Stimulated activated CD4-positive, alpha-beta T cell treated with anti-CD3 and anti-CD28 coated beads, TNF-alpha, amount 100 ng/mL, for 48 hours (primary cell): ENCODE measurements around the gene GCAT.

Source experiments
- DNase-seq, 3 donors: peaks; one replicate each; pipeline ENCODE4 v3.0.0-alpha.2; 2020; ENCODE audit warnings: low read depth in 3 of 3

GCAT gene

DNA sequence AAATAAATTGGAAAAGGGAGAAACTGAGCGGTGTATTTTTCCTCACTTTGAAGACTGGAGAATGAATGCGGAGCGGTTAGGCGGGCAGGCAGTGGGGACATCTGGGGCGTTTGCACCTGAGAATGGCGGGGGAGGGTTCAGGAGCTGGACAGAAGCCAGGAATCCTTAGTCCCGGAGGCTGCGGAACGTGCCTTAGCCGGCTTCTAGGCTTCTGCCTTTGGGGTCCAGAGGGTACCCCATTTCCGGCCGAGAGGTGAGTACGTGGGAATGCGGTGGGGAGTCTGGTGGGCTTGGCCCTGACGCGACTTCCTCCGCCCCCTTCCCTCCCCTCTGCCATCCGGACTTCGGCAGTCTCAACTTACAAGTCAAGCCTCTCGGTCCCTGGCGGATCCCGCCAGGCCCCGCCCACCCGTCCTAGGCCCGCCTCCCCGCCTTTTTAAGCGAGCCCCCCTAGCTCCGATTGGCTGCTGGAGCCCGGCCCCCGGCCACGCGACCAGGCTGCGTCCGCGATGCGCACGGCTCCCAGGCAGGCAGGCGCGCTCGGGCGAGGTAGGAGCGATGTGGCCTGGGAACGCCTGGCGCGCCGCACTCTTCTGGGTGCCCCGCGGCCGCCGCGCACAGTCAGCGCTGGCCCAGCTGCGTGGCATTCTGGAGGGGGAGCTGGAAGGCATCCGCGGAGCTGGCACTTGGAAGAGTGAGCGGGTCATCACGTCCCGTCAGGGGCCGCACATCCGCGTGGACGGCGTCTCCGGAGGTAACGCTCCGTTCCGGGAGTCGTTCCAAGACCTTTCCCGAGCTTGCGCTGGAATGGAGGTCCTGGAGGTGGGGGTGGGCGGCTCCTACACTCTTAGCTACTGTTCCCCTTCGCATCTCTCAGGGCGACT lies at the start of gene GCAT:
Gene GCAT, plus strand, starts transcription at position 525 of the 884 bp plus-strand sequence. Its CDS starts 34 bp downstream, at position 559.
- DNase-seq, result peak; percentile 88 to 91 (median 90)

DNA sequence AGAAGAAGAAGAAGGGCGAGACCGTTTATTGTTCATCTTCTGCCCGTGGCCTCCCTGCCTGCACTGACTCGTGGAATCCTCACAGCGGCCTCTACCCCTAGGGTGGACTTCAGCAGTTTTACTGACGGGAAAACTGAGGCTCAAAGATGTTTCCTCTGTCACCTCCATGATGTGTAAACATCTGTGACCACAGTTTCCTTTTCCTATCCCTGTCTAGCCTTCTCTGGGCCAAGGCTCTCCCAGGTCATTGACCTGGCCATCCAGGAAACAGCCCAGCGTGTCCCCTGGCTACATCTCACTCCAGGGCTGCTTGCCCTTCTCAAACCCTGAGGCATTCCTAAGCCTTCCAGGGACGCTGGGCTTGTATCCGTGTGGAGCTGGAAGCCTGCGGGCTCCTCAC lies 49.0 kb upstream of the GCAT start:
- DNase-seq, result no peak

DNA sequence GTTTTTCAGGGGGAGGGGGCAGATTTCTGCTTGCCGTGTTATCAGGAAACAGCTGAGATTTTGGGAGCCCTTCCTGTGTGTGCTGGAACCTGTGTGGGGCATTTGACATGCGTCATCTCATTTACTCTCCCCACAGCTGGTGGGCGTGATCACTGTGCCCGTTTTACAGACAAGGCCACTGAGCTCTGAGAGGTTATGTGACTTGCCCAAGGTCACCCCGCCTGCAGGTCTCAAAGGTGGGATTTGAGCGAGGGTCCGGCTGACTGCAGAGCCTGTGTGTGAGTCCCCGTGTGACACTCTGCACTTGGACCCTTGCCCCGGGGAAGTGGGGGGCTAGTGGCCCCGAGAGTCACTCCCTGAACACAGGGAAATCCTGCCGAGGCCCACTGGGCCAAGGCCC lies 48.5 kb upstream of the GCAT start:
- no peak for DNase-seq

DNA sequence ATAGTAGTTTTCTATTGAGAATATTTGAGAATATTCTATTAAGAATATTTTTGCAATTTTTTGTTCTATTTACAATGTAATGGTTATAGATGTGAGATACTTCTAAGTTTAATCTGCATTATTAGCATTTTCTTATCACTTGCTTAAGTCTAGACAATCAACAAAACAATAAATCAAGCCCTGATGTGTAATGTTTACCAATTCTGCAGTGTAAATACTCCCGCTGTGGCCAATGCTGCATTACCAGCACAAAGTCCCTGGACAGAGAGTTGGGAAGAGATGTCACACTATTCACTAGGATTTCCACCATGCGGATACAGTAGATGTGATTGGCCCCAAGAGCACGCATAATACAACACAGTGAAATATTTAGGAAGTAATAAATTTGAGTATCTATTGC lies 47.6 kb upstream of the GCAT start:
- no peak for DNase-seq

DNA sequence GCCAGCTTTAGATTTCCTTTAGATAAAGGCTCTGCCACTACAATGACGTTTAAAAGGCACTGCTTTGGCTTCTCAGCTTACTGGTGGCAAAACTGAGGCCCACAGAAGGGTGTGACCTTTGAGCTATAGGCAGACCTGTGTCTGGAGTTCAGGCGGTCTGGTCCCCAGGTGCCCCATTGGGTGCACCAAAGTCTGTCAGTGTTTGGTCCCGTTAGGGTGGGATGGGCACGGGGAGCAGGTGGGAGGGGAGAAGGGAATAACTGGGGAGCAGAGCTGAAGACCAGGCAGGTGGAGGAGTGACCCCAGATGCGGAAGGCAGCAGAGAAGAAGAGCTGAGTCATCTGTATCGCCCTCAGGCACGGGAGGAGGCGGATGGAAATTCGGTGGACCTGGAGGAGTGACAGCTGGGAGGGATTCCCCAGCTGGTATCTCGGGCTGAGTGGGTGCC lies 45.3 kb upstream of the GCAT start:
- DNase-seq, result no peak

DNA sequence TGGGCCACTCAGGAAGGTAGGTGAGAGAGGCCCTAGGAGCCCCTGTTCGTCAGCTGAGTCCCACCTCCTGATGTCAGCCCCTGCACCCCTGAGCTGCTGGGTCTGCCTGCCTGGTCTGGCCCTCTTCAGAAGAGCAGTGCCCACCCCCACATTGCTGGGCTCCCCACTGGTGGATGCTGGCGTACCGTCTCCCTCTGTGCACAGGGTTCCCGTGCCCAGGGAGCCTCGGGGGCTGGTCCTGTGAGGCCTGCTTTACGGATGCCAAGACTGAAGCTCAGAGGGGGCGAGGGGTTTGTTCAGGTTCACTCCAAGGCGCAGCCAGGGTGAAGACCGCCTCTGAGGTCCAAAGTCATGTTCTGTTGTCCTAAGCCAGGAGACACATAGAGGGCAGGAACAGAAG lies 44.7 kb upstream of the GCAT start:
- DNase-seq, result no peak

DNA sequence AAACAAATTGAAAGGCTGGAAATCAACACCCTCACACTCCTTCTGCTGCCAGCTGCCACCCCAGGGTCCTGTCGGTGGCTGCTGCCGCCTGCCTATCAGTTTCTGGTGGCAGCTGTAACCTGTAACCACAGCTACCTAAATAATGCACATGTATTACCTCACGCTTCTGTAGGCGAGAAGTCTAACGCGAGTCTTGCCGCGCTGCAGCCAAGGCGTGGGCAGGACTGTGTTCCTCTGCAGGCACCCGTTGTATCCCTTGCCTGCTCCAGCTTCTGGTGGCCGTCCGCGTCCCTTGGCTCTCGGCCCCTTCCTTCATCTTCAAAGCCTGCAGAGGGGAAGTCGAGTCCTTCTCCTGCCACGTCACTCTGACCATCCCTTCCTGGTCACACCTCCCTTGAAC lies 44.1 kb upstream of the GCAT start:
- no peak for DNase-seq

DNA sequence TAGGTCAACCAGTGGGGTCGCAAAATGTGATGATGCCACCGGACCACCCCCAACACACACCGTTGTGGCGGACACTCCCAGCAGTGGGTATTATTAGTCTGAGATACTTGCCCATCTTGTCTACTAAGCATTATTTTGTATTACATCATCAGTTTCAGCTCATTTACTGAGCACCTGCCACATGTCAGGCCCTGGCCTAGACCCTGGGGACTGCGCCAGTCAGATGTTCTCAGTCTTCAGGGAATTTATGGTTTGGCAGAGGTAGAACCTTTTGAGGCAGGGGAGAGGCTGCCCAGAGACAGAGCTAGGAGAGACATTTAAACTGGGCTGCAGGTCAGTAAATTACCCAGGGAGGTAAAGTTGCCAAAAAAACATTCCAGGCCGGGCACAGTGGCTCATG lies 43.1 kb upstream of the GCAT start:
- DNase-seq, result no peak

DNA sequence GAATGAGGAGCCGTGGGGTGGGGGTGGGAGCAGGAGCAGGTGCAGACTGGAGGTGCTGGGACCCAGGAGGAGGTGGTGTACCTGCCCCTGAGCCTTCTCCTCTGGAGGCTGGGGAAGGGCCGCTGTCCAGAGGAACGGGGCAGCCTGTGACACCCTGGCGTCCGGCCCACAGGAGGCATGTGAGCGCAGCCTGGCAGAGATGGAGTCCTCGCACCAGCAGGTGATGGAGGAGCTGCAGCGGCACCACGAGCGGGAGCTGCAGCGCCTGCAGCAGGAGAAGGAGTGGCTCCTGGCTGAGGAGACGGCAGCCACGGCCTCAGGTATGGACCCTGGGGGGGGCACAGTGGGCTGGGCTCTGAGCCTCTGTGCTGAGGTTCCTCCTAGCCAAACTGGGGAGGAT lies 42.2 kb upstream of the GCAT start:
- DNase-seq, result no peak

DNA sequence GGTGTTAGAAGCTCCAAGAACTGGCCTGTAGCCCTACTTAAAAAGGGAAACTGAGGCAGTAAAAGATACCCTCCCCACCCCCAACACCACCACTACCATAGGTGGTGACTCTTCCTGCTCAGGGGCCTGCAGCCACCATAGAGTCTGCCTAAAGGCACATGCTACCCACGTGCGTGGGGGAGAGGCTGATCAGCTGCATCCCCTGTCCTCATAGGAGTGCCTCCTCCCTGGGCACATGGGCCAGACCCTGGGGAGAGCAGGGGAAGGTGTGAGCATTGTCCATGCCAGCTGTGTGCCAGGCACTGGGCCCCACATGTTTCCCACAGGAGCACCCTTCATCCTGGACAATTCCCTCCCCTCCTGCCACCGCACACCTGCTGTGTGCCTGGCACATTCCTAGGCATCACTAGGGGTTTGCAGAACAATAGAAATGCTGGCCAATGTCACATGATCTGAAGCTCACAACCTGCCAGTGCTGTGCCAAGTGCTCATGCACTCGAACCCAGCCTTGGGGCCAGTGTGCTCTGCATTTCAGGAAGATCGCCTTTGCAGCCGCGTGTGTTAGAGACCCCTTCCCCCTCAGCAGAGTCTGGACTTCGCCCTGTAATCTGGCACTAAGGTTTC lies 41.7 kb upstream of the GCAT start:
- no peak for DNase-seq

DNA sequence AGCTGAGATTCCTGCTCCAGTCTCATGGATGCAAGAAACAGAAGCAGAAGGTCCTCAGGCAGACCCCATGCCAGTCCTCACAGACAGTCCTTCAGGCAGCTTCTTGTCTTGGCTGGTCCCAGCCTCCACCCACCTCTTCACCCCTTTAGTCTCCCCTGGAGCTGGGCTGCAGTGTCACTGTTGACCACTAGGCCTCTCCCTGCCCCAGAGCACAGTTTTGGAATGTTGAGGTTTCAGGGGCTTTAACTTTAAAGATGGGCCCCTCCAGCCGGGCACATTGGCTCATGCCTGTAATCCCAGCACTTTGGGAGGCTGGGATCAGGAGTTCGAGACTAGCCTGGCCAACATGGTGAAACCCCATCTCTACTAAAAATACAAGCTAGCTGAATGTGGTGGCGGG lies 39.5 kb upstream of the GCAT start:
- DNase-seq, result no peak

DNA sequence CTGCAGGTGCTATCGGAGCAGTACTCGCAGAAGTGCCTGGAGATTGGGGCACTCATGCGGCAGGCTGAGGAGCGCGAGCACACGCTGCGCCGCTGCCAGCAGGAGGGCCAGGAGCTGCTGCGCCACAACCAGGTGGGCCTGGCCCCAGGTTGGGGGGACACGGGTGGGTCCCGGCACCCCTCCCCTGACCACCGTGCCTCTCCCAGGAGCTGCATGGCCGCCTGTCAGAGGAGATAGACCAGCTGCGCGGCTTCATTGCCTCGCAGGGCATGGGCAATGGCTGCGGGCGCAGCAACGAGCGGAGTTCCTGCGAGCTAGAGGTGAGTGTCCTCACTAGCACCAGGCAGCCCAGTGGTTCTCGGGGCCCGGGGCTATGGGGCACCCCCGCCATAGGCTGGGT lies 38.7 kb upstream of the GCAT start:
- no peak for DNase-seq

DNA sequence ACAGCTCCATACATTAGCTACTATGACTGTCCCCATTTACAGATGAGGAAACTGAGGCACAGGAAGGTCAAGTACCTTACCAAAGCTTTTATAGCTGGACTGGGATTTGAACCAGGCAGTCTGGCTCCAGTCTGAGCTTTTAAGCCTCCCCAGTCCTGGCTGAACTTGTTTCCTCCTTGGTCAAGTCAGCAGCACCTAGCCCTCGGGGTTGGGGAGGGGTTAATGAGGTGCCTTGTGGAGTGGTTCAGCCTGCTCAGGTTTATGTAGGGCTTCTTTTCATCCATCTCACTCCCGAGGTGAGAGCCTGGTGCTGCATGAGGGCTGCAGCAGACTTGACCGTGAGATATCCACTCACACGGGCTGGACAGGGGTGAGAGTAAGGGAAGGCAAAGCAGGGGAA lies 36.7 kb upstream of the GCAT start:
- no peak for DNase-seq

DNA sequence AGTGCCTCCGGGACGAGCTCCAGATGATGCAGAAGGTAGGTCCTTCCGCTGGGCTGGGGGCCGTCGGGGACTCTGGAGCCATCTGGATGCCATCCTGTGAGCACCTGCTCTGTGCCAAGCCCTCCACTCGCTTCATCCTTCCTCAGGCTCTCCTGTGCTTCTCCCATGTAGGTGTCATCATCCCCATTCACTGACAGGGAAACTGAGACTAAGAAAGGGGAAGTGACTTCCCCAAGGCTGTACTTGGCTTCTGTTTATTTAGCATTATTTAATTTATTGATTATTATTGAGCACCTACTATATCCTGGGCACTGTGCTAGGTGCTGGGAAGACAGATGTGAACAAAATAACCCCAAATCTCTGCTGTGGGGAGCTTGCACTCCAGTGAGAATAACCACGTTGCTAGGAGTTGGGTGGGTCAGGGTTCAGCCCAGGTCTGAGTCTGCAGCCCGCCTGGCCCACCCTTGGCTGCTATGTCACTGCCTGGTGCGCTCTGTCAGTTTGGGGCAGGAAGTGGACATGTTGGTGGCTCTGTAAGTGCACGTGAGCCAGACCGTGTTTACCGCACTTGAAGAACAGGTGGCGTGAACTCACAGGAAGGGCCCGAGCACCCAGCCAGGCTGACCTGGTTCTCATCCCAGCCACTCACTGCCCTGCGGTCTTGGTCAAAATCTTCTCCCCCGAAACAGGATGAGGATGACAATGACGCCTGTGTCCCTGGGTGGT lies 35.9 kb upstream of the GCAT start:
- no peak for DNase-seq

DNA sequence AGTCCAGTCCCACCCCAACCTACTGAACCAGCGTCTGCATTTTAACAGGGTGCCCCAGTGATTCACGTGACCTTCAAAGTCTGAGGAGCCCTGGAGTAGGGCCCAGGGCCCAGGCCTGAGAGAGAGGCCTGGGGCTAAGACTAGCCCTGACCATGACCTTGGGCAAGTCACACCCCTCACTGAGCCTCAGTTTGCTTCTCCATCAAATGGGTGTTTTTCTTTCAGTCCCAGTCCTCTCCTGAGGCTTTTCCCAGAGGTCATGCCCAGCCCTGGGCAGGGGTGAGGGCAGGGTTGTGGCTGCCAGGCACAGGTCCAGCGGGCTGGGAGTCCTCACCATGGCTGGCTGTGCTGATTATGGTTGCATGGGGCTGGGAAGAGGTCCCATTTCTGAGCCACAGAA lies 33.0 kb upstream of the GCAT start:
- DNase-seq, result no peak

DNA sequence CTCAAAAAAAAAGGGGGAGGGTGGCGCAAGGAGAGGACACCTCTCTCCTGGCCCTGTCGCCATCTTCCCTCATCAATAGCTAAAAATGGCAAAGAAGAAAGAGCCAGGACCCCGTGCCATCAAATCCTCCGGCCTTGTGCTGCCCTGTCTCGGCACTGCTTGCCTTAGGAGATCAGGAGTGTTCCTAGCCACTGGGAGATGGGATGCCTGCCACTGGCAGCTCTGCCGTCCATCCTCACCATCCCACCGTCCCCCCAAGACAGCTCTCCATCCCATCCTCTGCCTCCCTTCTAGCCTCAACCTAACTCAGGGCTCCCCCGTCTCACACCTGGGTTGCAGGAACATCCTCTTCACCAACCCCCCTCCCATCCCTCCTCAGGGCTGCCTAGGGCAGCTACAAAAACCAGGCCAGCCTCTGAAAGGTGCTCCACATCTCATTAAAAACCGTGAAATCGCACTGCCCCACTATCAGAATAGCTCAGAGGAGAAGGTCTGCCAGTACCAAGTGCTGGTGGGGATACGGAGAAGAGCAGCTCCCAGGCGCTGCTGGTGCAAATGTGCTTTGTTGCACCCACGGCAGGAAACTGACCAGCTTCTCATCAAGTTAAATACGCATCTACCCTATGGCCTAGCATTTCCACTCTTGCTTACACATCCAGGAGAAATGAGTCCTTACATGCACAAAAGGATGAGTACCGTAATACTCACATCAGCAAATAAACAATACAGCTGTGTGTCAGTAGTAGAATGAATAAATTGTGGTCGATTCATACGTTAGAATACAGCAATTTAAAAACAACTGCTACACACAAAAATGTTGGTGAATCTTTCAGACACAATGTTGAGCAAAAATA lies 31.7 kb upstream of the GCAT start:
- DNase-seq, result no peak

DNA sequence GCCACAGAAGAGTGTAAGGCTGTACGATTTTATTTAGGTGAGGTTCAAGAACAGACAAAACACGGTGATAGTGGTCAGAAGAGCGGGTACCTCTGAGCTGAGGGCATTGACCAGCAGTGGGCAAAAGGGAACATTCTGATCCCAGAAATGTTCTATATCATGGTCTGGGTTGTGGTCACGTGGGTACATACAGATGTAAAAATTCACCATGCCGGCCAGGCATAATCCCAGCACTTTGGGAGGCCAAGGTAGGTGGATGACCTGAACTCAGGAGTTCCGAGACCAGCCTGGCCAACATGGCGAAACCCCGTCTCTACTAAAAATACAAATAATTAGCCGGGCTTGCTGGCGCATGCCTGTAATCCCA lies 31.1 kb upstream of the GCAT start:
- DNase-seq, result no peak

DNA sequence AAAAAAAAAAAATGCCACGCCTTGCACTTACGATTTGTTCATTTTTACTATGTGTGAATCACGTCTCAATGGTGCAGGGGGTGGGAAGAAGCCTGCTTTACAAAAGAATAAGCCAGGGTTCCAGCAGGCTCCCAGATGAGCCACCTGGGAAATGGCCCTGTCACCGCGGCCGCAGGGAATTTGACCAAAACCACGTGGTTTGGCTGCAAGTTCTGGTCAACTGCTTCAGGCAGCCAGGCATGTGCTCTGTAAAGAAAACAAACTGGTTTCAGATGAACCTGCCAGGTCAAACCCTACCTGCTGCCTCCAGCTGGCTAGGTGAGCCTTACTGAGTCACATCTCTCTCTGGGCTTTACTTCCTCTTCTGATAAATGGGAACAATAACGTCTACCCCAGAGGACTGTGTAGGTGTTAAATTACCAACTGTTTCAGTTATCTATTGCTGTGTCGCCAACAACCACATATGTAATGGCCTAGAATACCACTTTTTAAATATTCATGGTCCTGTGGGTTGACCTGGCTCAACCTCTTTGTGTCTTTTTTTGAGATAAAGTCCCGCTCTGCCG lies 30.5 kb upstream of the GCAT start:
- DNase-seq, result no peak

DNA sequence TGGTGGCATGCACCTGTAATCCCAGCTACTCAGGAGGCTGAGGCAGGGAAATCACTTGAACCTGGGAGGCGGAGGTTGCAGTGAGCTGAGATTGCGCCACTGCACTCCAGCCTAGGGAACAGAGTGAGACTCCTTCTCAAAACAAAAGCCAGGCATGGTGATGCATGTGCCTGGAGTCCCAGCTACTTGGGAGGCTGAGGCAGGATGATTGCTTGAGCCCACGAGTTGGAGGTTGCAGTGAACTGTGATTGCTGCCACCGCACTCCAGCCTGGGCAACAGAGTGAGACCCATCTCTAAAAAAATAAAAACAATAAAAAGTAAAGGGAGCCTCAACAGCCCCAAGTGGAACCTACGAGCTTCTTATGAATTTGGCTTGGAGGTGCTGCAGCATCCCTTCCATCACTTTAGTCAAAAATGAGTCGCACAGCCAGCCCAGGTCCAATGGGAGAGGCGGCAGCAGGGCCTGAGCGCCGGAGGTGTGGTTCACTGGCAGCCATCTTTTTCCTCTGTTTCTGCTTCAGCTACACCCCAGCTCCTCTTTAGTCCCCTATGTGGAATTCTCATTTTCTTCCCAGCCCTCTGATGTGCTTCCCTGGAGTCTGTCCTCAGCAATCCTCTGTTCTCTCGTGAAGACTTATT lies 29.2 kb upstream of the GCAT start:
- no peak for DNase-seq

DNA sequence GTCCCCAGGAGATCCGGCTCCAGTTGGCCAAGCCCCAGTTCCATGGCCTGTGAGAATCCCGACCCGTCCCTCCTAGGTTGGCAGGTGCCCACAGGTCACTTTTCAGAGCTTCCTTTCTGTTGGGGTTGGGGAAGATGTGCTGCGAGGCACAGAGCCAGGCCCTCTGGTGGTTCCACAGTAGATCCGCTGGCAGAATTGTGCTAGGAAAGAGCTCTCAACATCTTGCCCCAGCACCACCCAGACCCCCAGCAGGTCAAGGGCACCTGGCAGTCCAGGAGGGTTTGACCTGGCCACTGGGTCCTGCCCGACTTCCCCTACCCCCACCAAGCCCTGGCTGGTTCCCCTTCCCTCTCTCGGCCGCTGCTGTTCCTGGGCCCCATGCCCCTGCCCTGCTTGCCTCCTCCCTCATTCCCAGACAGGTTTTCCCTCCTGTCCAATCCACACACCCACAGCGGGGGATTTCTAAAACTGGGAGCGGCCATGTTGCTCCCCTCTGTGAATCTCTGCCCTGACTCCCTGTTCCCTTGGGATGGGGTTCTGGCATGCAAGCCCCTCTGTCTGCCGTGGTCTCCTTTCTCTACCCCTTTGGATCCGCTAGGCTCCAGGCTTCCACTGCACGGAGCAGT lies 26.2 kb upstream of the GCAT start:
- no peak for DNase-seq
